Posterior cingulate gyrus (tissue), 11 donors: ENCODE data around the gene MANBA.

Source experiments
- DNase-seq, 10 donors: peaks; one replicate each; pipeline versions ENCODE4 v3.0.0 to v3.0.0-alpha.2; 2020 to 2021; ENCODE audit warnings: mixed read lengths in 3 of 10
- intact Hi-C: fragments of 100-400 bp; cut with DNase I; formaldehyde crosslinking; loops from one replicate; pipeline ENCODE4 v1.15.1; 2023

Gene MANBA

GRCh38 chr4:102687373-102687981, 73.3 kb downstream of the MANBA start:
- no peak for DNase-seq
- intact Hi-C loops, result no loop called here

DNA sequence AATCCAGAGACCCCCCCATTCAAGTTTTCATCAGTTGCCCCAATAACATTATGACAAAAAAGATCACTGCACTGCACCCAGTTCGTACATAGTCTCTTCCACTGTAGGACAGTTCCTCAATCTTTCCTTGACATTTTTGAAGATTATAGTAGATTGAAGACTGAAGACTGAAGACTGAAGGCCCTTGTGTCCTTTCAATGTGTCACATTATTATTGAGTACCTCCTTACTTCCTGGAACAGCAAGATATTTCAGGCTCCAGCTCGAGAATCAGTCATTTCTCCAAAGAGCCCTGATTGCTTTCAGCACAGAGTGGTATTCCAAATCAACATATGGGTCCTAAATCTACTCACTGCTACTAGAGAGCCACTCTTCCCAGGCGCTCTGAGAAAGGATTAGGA, 75.0 kb downstream of the MANBA start:
- no peak for DNase-seq
- intact Hi-C loops, result no loop called here

GRCh38 chr4:102684610-102685052, 76.1 kb downstream of the MANBA start:
- DNase-seq, result no peak
- intact Hi-C loops, result no loop called here

DNA sequence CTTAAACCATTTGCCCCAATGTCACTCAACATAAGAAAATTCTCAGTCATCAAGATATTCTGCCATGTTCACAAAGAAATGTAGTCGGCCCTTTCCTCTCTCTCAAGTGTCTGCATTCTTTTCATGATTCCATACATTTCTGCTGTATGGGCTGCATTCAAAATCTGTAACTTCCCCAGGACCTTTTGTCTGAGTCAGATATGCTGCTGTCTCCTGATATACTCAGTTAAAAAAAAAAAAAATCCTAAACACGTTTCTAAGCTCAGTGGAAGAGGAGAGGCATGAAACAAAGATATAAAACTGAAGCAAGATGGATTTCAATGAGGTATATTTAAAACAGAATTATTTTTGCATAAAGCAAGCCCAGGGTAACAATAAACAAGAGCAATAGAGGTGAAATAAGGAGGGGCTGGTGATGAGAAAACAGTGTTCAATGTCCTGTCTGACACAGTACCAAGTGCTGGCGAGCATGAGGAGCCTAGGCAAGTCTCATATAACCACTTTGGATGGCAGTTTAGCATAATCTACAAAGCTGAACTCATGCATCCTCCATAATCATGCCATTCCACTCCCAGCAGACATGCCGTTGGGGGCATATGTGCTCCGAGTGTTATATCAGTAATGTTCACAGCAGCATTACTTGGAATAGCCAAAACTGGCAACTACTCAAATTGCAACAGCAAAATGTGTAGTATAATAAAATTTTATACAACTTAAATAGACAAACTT, 76.7 kb downstream of the MANBA start:
- intact Hi-C loops, result no loop called here
- no peak for DNase-seq

DNA sequence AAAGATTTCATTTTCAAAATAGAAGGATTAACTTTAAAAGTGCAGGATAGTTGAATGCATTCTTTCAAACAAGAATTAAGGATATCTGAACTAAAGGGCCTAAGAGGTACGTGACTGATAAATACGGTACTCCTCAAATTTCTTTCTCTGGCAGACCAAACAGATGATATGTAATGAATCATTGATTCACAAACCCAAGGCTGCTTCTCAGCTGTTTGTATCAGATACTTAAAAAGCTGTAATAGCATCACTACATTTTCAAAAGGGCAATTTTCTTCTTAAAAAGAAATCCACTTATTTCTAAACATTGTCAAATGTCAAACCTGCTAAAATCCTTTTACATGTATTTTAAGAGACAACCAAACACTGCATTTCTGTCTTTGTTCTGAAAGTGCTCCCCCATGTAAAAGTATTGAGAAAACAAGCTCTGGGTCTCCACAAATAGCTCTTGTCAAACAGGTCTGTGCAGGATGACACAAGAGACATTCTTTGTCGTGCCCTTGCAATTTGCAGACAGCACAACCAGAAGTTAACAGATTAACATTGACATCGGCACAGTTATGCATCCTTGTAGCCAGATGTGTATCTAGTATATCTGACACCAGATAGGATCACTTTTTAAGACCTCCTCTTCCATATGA, 82.0 kb downstream of the MANBA start:
- intact Hi-C loops, result no loop called here
- no peak for DNase-seq

DNA sequence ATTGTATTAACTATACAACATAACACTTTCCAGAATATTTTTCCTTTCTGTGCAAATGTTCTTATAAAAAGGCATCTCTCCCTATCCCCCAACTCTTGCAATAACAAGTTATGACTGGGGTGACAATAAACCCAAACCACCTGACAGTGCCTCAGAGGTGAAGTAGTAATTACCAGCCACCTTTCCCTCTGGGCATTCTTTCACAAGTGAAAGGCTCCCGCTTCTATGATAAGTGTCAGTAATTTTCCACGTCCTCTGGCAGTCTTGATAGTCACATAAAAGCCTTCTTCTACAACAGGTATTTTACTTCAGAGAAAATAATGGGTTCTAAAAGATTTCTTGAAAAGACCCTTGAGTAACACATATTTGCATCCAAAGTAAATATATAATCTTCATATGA, 82.7 kb downstream of the MANBA start:
- intact Hi-C loops, result no loop called here
- no peak for DNase-seq

GRCh38 chr4:102675141-102675540, 85.6 kb downstream of the MANBA start:
- DNase-seq, result no peak
- intact Hi-C loops, result no loop called here

GRCh38 chr4:102667001-102667400, 93.8 kb downstream of the MANBA start:
- intact Hi-C loops, result no loop called here
- DNase-seq, result no peak

DNA sequence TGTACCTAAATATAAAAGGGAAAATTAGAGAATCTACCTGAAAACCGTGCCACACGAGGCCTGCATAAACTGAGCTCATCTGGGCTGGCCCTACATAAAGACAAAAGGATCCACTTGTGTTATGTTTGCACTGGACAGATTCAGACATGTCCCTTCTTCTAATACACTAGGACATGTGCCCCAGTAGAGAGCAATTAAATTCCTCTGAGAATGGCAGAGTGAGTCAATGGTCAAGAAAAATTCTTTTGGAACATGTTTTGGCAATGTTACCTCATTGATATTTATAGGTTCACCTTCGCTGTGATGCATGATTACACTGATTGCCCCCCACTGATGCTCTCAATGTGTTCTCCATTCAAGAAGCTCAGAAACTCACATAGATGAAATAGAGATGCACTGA, 95.2 kb downstream of the MANBA start:
- intact Hi-C loops, result no loop called here
- DNase-seq, result no peak

- intact Hi-C loops, result no loop called here
- DNase-seq, result no peak
Measured at GRCh38 chr4:102663073-102663472, 97.7 kb downstream of the MANBA start.

DNA sequence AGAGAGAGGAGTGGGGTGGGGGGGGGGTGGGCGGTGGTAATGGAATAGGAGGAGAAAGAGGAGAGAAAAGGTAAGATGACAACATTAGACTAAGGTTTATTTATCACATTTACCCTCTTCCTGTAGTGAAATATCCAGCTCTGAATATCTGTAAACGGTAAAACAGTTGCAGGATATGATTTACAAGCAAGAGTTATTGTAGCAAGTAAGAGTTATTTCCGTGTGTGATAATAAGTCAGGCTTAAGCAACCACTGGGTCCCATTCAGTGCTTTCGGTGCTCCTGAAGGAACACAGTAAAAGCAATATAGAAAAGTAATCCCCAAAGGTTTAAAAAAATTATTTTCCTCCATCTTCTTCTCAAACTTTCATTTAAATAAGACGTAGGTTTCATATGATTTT, 103.6 kb downstream of the MANBA start:
- no peak for DNase-seq
- intact Hi-C loops, result no loop called here

DNA sequence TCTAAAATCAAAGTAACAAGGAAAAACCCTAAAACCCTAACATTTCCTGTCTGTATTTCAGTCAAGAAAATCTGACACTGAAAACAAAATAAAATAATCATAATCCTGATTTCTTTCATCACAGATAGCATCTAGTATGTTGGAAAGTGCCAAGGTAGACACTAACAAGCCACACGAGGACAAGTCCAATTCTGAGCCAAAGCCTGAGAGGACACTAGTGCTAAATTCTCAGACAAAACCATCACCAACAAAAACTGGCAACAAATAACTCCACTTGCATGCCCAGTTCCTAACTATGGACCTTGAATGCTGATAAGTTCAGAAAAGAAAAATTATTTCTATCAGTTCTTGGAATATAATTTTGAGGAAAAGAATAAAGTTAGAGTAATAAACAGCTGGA, 113.7 kb downstream of the MANBA start:
- DNase-seq, result no peak
- intact Hi-C loops, result no loop called here

GRCh38 chr4:102642631-102643298, 118.0 kb downstream of the MANBA start:
- DNase-seq, result no peak
- intact Hi-C loops, result no loop called here

GRCh38 chr4:102641793-102642192, 119.0 kb downstream of the MANBA start:
- DNase-seq, result peak in 2 of 10 donors; percentile 35 to 87
- intact Hi-C loops, result no loop called here

DNA sequence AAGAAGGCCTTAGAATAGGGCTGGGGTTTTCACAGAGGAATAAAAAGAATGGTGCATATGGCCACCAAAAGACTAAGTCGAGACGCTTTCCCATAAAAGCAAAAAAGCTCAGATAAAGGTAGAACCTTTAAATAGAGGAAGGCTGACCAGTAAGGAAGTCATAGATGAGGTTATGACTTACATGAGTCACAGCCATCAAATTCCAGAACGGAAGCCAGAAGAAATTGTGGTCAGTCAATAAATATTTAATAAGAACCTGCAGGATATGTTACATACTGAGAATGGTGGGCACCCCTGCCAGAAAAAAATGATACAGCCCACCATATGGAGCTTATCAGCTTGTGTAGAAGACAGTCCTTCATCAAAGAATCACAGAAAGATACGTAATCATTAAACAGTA, 120.1 kb downstream of the MANBA start:
- DNase-seq, result no peak
- intact Hi-C loops, result no loop called here

- DNase-seq, result no peak
- intact Hi-C loops, result no loop called here
Measured at GRCh38 chr4:102639598-102639997, 121.2 kb downstream of the MANBA start.

GRCh38 chr4:102638621-102639020, 122.1 kb downstream of the MANBA start:
- intact Hi-C loops, result no loop called here
- DNase-seq, result no peak

DNA sequence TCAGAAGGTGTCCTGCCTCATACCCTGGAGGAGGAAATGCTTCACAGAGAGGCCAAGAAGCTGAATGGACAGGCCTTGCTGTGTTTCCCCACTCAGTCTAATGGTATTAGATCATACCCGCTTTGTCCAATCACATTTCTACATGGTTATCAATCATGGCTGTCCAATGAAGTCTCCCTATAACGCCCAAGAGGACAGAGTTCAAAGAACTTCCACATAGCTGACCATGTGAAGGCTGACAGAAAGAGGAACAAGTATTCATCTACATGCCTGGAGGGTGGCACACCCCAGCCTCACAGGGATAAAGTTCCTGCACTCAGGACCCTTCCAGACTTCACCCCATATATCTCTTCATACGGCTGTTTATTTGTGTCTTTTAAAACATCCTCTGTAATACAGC, 123.4 kb downstream of the MANBA start:
- intact Hi-C loops, result no loop called here

GRCh38 chr4:102633100-102633499, 127.7 kb downstream of the MANBA start:
- no peak for DNase-seq
- intact Hi-C loops, result no loop called here

More for the DNA sequence above, 123.4 kb downstream of the MANBA start:
- DNase-seq, result no peak

GRCh38 chr4:102632241-102633065, 128.3 kb downstream of the MANBA start:
- intact Hi-C loops, result no loop called here
- no peak for DNase-seq

GRCh38 chr4:102631616-102632015, 129.2 kb downstream of the MANBA start:
- intact Hi-C loops, result no loop called here
- no peak for DNase-seq
